CD4-positive, alpha-beta T cell treated with Interleukin-4 for 4 hours (primary cell): ENCODE measurements around the gene ARHGAP22.

Source experiments
- DNase-seq: peaks from one replicate; pipeline ENCODE4 v3.0.0-alpha.2; 2020

Gene ARHGAP22

DNA sequence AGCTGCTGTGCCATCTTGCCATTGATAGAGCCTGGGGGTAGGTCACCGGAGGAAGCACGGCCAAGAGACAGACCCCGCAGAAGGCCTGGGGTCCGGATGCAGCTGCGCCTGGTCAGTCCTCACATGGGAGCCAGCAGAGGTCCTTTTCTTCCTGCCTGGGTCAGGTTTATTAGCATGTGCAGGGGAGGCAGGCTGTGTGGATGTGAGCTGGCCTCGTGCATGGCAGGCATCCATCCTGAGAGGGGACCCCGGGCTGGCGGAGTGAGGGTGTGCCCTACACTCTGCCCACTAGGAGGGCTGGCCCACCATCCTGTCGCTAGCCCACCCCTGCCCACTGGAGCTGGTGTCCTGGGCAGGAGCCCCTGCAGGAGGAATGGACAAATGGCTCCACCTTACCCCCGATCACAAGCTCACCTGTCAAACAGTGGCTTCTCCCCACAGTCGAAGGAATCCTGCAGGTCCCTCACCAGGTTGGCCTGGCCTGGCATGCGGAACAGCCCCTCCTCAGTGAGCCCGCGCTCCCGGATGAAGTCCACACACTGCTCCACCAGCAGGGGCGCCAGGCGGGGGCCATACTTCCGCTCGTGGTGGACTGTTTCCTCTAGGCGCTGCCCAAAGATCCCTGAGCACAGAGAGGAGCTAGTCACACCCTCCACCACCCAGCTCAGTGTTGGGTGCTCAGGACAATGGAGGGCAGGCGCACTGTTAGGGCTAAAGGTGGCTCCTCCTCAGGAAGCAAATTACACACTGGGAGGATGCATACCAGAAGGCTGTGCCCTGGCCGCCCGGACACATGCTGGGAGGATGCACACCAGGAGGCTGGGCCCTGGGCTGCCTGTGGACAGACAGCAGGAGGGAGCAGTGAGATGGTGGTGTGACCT lies 145.4 kb downstream of the ARHGAP22 start:
- no peak for DNase-seq

DNA sequence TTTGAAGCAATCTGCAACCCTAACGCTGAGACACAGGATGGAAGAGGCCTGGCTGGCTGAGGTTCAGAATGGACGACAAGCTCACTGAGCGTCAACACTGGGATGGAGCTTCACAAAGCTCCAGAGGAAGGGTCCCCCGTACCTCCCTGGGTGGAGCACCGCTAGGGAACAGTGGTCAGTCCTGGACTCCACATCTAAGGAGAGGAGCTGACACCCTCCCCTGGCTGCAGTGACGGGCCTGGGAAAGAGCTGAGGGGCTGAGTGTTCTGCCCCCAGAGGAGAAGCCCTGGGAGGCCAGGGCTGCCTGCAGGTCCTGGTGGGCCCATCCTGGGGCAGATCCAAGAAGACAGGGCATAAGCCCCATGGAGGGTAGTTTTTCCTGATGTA lies 146.2 kb downstream of the ARHGAP22 start:
- no peak for DNase-seq

DNA sequence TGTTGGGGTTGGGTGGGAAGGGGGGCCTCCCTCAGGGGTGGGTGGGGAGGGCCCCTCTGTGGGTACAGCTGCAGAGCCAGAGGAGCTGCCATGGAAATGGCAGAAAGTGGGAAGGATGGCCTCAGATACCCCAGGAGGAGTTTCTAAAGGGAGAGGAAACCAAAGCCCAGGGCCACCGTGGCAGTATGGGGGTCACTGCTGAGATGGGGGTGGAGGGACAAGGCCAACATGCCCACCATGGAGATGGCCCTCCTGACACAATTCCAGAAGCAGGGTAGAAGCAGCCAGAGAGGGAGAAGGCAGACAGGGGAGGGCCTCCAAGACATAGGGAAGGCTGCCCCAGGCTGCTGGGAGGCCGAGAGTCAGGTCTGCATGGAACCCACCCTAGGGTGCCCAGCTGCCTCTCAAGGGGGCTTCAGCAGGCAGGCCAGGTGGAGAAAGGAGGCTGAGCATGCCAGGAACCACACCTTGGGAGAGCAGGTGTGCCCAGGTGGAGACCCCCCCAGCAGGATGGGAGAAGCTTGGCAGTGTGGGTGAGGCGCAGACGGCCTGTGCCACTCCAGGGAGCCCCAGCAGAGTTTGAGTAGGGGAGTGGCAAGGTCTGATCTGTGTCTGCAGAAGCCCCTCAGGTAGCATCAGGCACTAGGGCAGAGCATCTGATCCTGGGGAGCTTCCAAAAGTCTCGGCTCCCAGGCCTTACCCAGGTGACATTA lies 146.8 kb downstream of the ARHGAP22 start:
- no peak for DNase-seq

DNA sequence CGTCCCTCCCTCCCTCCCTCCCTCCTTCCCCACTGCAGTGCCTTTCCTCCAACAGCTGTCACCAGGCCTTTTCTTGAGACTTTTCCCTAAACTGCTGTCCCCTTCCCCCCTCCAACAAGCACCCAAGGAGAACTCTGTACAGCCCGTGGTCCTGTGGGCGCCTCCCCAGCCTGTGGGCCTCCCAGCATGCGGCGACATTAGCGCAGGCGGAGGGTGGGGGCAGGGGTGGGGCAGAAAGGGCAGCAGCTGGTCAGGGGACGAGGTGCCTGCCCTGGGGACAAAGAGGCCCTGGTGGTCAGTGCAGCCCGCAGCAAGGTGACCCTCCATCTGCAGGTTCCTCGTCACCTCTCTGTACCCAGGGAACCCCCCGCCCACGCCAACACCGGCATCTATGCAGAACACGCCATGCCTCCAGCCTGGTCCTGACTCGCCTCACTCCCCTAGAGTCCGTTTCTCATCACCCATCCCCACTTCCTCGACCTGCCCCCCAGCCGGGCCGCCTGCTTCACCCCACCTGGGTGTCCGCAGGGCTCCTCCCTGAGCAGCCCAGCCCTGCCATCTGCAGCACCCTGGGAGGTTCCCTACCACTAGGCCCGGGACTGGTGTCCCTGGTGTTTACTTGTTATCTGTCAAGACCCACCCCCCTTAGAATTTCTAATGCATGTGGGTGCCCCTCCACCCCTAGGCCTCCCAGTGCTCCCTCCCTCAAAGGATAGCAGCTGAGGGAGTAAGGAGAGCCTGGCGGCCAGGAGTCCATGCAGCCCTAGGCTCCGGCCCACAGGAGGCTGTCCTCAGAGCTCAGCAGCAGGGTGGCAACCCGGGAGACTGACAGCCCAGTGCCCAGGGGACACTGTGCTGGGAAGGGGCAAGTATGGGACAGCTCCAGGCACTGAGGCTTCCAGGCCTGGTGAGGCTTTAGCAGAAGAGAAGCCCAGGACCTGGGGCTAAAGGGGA lies 147.8 kb downstream of the ARHGAP22 start:
- no peak for DNase-seq

DNA sequence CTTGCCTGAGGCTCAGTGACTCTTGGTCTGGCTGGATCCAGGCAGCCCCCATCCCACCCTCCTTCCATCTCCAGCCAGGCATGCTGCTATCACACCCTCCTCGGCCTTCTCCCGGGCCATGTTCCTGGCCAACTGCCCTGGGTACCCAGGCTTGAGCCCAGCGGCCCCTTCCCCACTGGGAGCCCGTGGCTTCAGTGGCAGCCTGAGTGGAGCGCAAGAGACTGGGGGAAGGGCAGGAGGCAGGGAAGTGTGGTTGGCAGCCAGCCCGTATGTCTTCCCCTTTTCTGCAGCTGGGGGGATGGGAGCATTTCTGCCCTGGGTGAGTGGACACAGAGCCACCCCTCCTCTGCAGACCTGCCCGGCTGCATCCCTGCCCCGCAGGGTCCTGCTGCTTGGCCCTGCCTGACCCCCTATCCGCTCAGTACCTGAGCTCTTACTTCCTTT lies 148.5 kb downstream of the ARHGAP22 start:
- no peak for DNase-seq

DNA sequence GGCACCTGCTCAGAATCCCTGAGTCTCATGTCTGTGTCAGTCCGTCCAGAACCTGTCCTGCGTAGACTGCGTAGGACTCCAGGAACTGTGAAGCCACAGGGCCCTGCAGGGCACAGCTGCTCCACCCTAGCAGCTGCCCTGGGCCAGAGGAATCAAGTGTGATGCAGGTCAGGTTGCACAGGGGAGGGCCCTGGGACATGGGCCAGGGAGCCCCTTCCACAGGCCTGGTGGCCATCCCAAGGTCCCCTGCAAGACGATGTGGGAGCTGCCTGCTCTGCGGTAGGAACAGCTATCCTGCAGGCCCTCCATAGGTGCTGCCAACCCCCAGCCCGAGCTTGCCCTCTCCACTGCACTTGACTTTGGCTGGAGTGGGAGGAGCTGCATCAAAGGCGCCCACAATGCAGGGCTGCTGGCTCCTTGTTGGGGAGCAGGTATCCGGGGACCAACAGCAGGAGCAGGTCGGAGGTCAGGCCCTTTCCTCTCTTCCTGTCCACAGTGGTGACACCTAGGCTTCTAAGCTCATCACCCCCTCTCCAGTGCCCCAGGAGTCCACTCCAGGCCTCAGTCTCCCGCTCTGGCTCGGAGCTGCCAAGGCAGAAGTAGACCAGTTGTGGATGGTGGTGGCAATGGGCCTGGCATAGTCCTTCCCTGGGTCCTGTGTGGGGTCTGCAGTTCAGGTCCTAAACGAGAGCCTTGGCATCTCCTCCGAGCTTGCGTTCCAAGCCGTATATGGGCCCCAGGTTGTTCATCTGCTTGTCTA lies 149.3 kb downstream of the ARHGAP22 start:
- DNase-seq = no peak

DNA sequence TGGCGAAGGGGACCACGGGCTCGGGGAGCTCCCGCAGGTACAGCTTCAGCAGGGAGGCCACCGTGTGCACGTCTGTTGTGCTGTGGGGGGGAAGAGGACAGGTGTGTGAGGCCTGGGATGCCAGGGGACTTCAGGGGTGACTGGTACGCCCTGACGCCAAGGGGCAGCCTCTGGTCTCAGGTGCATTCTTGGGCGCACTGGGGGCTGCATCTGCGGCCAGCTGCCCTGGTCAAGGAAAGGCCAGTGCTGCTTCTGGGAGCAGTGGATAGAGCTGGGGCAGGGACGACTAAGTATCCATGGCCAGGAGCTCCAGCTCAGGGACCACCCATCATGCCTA lies 149.8 kb downstream of the ARHGAP22 start:
- no peak for DNase-seq

DNA sequence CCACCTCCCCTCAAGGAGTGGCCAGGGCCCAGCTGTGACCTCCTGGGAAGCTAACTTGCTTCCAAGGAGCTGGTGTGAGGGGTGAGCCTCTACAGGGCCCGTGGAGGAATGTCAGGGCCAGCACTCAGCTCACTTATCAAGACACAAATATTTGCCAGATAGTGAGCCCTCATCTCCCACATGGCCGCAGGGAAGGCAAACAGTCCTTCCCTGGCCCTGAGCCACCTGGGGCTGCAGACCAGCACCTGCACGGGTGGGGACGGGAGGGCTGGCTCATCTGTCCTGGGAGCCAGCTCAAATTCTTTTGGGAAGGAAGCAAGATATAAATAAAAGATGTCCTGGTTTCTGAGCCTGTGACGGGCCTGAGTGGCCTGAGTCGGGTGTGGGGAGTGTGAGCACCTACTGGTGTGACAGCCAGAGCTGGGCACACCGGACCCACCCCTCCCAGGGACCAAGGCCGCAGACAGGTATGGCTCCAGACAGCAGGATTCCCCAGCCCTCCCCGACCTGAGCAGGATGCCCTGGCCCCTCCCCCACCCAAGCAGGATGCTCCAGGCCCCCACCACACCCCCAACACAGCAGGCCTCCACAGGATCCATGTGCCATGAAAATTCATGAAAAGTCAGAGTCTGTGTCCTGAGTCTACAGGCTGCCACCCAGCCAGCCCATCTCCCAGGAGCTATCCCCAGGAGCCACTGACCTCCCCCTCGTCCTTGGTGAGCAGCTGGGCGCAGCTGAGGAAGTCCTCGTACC lies 150.4 kb downstream of the ARHGAP22 start:
- no peak for DNase-seq

DNA sequence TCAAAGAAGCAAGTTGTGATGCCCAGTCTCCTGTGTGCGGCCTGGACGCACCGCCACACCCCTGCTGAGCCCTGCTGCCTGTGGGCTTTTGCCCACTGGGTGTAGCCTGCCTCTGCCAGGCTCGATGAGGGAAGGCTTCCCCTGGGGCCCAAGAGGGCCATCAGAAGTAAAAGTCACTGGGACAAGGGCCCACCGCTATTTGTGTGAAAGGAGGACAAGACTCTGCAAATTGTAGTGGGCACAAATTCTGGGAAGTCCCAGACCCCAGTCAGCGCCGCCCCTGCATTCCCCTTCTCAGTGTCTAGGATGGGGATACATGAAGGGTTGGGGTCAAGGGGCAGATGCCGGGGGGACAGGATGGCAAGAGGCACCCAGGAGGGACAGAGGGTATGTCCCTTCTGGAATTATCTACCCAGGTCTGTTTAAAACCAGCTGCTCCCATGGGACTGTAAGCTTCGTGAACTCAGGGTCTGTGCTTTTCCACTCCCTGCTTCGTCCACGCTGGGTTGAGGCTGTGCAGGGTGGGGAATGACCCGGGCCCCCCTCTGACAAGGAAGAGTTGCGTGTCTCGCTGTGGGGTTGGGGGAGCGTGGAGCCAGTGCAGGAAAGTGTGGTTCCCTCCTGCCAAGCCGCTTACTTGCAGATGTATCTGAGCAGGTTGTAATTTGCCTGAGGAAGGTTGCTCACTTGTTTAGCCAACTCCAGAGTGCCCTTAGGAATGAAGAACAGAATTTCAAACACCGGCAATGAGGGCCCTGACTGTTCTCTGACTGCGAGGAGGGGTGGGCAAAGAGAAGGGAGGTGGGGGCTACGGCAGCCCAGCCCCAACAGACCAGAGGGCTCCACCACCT lies 151.2 kb downstream of the ARHGAP22 start:
- no peak for DNase-seq

DNA sequence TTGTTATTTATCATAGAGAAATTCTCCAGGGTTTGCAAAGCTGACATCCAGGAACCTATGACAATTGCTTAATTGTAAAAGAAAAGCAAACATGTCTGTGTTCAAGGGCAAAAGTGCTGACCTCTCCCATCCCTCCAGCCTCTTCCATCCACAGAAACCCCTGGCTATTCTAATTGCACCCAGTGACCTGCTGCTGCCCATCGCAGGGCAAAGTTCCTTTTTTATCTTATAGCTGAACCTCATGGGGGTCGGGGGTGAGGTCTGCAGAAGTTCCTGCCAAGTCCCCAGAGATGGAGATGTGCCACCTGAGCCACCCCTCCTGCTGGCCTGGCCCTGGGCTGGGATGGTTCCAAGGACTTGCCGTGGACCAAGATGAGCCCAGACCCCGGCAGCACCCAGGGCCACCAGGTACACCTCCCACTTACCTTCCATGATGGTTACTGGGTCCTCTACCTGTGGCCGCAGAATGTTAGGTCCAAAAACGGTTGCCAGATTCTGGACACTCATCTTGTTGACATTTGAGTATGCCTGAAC lies 151.9 kb downstream of the ARHGAP22 start:
- DNase-seq = no peak

DNA sequence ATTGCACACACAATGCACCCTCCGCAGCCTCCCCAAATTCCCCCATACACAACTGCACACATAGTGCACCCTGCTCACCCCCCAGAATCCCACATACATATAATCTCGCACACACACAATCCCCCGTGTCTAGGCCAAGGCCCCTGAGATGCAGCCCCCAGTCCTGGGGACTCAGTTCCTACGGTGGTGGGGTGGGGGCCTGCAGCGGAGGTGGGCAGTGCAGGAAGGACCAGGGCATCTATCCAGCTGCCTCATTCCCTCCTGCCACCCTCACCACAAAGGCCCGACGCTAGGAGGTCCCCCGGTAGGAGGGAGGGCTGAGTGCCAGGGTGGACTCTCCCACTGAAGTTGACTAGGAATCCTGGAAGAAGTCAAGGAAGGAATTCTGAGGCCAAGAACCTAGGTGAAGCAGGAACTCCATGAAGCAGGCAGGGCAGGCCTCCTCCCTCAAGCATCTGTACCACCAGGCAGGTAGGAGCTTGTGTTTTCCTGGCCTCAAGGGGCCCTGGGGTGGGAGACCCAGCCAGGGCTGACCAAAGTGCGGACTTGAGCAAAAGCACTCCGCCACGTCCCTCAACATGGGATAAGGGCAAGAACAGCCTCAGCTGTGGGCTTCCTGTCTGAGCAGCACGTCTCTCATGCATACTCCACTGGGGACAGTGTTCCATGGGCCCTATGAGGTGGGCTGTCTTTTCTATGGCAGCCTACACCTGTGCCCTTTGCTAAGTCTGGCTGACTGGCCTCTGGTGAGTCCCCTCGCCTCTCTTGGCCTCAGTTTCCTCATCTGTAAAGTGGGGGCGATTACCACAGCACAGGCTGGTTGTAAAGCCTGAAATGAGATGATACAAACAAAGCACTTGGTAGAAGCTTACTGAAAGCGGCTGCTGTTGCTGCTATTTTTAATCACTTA lies 152.6 kb downstream of the ARHGAP22 start:
- no peak for DNase-seq

DNA sequence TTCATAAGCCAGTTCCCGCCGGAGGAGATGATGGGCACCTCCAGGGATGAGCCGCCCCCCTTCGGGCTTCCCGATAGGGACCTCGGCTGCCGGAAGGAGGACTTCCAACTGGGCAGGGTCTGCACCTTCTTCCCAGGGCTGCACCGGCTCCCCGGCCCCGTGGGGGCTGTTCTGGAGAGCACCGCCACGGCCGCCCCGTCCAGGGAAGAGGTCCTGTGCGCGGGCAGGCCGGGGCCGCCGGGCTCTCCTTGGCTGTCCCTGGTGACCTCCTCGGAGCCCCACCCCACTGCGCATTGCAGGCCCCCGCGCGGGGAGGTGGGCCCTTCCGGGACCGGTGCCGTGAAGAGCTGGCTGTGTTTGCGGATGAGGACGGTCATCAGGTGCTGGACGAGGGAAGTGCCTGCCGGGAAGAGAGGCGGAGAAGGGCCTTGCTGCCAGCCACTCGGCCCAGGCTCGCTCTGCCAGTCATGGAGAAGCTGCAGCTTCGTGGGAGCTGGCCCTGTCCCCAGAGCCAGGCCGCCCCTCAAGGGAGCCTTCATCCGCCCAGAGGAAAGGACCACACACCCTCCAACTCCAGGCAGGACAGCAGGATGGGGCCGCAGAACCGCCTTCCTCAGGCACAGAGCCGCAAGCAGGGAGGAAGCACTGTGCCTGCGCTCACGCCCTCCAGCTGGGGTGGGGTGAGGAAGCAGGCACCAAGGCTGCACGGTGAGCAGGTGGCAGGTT lies 154.0 kb downstream of the ARHGAP22 start:
- no peak for DNase-seq

DNA sequence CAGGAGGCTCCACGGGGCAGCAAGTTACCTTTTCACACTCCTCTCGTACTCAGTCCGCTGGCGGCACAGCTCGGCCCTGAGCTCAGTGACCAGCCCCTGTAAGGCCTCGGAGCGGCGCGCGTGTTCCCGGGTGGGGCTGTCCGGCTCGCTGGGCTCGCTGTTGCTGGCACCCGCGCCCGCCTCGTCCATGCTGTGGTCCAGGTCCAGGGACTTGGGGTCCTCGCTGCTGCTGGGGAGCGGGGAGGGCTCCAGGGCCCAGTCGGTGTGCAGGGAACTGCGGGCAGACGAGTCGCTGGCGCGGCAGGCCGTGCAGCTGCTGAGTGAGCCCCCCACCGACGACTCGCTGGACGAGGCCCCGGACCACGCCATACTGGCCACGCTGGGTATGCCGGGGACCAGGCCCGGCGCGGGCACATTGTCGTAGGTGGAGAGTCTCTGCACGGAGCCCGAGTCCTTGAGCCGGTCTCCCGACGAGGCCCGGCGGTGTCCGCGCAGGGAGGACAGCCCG lies 154.6 kb downstream of the ARHGAP22 start:
- no peak for DNase-seq

DNA sequence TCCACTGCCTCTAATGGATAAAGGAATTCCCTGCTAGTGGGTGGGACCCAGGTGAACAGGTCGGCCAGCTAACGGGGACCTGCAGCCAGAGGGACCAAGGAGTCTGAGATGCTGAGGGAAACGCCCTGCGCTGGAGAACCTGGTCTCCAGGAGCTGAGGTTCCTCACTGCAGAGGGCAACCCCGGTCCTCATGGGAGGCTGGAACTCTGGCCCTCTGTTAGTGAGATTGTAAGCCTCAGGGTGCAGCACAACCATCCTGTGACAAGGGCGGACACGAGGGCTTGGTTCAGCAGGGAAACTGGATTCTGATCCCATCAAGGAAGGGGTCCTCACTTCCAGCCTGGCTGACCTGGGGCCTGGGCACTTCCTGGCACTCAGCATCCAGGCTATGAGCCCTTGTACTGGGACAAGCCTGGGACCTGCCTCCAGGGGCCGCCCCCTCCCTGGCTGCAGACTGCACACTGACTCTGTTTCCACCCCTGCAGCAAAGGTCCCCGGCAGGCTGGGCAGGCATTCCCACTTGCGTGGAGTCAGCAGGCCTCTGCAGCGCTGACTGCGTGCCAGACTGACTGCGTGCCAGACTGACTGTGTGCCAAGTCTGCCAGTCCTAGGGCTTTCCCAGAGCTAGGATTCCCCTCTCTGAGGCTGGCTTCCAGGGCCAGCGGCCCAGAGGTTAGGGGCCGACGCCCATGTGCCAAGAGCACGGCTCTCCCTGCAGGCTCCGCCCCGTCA lies 155.2 kb downstream of the ARHGAP22 start:
- DNase-seq = no peak

DNA sequence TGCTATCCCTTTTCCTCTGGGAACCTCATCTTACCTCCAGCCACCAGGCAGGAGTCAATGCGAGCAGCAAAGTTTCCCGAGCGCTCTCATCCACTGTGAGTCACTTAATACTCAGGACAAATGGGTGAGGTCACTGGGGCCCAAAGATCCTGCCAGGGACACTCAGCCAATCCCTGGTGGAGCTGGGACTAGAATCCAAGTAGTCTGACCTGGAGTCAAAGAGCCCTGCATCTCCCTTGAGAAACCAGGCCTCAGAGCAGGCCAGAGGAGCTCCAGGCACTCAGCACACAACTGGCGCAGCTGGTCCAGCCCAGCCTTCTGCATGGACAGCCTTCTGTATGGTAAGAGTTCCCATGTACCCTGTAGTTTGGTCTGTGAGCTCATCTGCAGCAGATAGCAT lies 156.1 kb downstream of the ARHGAP22 start:
- DNase-seq = no peak

DNA sequence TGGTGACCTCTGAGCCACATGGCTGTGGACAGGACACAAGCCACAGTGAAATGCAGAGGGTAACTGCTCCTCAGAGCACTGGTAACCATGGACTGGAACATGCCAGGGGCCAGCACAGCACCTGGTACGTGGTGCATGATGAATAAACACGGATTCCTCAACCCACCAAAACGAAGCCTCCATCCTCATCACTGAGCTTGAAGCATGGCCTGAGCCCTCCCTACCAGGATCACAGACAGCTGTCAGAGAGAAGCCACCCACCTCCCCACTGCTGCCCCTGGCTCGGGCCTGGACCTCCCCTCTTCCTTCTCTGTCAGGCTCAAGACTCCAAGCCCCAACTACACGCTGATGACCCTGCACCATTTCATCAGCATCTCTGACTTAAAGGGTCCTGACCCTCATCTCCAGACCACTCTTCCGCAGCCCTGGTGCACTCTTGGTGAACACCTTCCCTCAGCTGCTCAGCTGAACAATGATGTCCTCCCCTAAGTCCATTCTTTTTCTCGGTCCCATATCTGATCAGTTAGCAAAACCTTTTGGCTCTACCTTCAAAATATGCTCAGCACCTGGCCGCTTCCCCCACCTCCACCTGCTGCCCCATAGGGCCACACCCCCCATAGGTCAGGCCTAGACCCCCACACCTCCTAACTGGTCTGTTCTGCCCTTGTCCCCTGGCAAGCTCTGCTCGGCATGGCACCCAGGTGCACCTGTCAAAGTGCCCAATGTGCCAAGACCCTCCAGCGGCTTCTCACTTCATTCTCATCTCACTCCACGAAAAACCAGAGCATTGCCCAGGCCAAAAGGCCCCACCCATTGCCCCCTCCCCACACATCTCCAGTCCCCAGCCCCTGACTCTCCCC lies 157.3 kb downstream of the ARHGAP22 start:
- no peak for DNase-seq

DNA sequence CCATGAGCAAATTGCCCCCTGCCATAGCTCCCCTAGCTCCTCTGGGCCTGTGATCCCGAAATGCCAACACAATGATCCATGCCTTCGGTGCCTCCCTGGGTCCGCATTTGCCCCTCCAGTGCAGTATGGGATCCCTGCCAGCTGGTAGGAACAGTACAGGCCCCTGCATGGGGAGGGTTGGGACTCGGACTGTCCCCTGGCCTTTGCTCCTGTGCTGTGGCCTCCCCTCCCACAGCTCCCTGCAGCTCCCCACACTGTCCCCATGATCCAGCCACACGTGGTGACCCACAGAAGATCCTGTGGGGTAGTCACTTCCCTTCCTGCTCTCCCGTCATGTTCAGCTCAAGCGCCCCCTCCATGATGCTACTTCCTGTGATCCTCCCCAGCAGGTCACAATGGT lies 158.1 kb downstream of the ARHGAP22 start:
- DNase-seq = no peak
